GM21367 (cell line): ENCODE data around the gene EPS15.

Experiments
- ATAC-seq: cut with Tn5 transposase; IDR thresholded peaks from one replicate; pipeline ENCODE4 v1.9.1; 2021; ENCODE audit not compliant: unreplicated experiment

The EPS15 gene

DNA sequence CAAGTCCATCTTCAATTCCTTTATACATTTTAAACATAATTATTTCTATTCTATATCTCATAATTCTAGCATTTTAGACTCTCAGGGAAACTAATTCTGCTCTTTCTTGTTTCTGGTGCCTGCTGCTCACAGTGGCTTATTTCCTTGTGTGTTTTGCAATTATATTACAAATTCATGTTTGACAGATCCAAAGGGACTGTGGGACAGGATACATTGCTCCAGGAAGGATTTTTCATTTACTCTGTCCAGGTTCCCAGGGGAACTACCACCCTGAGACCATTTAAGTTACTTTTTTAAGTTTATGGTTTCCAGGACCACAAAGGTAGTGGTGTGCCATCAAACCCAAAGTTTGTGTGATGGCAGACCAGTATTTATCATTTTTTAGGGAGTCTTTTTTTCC is 195.3 kb downstream of the EPS15 start:
- ATAC-seq: no peak

DNA sequence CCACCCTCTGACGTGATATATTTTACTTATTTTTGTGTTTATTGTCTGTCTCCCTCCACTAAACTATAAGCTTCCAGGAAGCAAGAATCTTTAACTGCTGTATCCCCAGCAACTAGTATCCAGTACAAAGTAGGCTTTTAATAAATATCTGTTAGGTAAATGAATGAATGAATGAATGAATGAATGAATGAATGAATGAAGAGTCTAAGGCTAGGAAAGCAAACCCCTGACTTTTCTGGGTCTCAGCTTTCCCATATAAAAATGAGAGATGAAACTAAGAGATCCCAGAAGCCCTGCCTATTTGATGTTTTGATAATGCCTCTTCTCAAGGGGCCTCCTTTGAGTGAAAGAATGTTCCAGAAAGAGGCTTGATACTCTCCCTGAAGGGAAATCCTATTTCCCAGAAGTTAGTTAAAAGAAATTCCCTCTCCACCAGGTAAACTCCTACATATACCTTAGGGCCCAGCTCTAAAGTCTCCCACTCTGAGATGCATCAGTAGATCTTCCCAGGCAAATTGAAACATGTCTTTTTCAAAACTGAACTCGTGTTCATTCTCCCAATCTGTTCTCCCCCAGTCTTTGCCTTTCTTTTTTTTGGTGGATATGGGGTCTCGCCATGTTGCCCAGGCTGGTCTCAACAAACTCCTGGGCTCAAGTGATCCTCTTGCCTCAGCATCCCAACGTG is 196.5 kb downstream of the EPS15 start:
- no peak for ATAC-seq

DNA sequence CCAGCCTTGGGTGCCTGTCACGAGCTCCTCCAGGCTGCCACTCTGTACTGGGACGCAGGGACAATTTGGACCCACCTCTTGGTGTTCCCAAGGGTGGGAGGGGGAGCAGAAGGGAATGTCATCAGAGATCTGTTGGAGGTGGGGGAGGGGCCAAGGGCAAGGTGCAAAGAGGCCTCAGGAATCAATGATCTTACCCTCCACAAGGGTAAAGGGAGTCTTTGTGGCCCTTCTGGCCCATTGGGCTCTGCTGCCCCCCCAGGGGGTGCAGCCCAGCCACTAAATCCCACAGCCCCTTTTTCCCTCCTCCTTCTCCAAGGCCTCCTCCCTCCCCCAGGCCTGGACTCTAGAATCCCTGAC is 197.2 kb downstream of the EPS15 start:
- ATAC-seq: no peak

DNA sequence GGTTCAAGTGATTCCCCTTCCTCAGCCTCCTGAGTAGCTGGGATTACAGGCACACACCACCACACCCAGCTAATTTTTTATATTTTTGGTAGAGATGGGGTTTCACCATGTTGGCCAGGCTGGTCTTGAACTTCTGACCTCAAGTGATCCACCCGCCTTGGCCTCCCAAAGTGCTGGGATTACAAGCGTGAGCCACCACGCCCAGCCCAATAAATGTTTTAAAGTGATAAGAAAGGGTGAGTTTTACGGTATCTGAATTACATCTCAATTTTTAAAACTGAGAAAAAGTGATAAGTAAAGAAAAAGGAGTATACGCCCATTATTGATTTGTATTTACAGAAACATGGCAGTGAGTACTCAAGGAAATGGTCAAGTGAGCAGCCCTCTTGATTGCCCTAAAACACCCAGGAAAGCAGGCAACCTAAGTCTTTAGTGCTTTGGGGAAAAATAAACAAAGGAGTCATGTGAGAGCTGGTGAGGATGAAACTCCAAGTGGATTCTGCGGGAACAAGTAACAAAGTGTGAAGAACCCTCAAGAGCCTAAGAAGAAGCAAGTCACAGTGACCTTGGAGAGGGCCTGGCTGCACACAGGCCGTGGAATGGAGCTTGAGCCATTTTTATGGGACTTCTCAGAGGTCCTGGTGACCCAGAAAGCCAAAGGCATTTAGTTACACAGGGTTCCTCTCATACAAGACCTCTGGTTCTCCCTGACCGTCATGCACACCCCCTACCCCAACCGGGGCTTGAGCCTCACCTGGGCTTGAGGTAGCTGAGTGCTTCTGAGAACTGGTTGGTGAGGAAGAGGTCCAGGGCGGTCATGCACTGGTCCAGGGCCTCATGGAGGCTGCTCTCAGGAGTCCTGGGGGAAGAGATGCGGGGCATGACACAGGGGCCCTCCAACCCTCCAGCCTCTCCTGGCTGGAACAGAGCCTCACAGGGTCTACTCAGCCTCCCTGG is 197.8 kb downstream of the EPS15 start:
- no peak for ATAC-seq

DNA sequence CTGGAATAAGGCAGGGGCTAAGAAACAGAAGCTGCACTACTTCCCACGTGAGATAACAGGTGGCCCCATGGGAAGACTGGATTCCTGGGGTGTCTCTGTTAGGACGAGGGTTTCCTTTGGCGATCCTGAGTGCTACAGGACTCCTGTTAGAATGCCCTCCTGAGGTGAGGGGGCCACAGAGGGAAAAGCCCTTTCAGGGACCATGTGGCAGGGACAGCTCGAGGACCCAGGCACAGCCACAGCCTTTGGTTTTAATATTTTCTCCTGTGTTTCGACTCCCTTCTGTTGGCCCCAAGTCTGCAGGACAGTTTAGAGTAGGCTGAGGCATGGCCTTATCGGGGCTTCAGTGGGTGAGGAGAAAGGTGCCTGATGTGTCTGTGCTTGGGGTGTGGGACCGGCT is 201.3 kb downstream of the EPS15 start:
- no peak for ATAC-seq

DNA sequence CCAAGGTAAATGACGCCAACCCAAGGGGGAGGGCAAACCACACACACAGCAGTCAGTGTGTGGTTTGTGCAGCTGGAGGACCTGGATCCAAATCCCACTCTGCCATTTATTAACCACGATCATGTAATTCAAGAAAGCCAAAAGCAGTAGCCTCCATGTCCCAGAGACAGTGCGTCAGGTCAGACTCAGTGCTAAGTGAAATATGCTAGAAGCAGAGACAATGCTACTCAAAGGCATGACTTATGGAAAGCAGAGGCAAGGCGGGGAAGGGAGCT is 202.3 kb downstream of the EPS15 start:
- no peak for ATAC-seq

- ATAC-seq: no peak
Observed at GRCh38 chr1:51316113-51316845, 202.8 kb downstream of the EPS15 start.

GRCh38 chr1:51314974-51315373 is 204.1 kb downstream of the EPS15 start:
- no peak for ATAC-seq

DNA sequence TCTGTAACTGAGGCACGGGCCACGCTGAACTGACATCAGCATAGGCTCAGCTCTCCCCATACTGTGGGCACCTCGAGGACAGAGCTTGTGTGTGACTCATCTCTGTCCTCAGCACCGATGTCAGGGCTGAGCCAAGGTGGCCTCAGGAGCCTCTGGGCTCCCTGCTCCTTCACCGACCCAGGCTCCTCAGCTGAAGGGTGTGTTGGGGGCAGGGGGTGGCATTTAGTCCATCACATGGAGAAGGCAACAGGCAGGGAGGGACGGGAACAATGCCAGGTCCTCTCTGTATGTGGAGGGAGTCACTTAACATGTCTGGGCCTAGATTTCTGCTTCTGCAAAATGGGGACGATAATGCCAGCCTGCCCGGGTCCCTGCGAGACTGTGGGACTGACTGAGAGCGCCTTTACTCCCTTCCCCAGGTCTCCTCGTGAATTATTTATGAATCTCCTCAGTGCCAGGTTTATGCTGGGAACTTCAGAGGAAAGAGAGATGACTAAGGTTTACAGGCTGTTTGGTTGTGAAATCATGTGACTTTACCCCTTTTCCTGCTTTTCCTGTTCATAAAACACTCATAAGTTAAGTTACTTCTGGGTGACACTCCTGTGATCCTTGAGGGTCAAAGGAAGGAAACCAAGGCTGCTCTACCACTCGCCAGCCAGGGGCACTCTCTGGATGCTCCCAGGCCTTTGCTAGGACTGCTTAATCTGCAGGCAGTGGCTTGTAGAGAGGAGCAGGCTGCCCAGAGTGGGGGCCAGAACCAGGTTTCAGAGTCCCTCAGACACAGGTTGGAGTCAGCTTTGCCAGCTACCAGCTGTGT is 204.9 kb downstream of the EPS15 start:
- ATAC-seq: no peak

- ATAC-seq: no peak
Observed at GRCh38 chr1:51313268-51313852, 205.7 kb downstream of the EPS15 start.

- no peak for ATAC-seq
Observed at GRCh38 chr1:51312718-51313117, 206.3 kb downstream of the EPS15 start.

DNA sequence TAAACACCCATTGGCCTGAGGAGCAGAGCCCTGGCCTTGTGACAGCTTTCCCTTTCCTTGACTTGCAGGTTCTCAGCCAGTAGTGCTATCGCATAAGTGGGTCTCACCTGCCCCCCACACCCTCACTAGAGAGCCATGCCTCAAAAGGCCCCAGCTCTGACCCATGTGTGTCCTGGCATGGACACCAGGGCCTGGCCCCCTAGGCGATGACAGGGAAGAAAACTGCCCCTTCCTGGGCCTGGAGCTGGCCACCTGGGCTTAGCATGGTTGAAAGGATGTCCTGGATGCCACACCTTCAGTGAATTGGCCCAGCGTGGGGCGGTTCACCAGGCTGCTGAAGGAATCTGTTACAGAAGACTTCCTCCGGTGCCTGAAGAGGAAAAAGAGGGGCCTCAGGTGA is 207.2 kb downstream of the EPS15 start:
- ATAC-seq: no peak

DNA sequence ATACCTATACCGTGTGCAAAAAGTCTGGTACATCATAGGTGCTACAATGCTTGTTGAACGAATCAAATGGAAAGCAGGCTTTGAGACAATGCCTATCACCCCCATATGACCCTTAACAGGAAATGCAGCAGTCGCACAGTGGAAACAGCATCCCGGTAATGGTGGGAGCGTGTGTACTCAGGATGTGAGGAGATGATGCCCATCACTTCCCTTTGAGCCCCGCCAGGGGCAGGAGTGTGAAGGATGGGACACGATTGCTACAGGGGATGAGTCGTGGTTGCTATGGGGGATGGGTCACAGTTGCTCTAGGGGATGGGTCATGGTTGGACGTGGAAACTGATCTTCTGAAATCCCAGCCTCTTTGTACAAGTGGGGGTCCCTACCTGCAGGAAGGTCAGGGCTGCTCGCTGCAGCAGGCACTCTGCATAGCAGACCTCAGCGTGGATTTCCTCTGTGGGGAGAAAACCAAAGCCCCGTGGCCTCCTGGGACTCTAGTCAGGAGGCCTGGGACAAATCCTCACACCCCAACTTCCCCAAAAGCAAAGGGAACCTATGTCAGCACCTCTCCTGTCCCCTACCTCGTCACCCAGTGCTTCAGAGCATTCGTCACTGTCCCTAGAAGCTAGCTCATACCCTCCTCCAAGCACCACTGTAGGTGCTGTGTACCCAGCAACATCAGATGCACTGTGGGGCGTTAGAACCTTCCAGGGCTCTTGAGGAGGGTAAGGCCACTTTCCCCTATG is 208.0 kb downstream of the EPS15 start:
- ATAC-seq: no peak

DNA sequence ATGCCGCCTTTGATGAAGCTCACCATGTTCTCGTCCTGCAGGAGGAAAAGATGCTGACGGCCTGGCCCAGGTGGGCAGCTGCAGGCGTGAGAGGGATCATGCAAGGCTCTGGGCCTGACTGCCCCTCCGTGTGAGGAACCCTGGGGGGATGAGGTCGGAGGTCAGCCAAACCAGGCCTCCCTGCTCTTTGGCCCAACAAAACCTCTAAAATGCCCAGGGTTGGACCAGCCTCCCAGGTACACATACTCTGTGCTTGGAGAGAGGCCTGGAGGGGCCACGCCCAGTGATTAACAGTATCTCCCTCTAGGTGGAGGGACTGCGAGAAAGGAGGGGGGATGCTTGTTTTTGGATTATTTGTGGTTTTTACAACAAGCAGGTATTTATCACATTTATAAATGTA is 209.8 kb downstream of the EPS15 start:
- no peak for ATAC-seq

- ATAC-seq: no peak
Observed at GRCh38 chr1:51308636-51309035, 210.4 kb downstream of the EPS15 start.

DNA sequence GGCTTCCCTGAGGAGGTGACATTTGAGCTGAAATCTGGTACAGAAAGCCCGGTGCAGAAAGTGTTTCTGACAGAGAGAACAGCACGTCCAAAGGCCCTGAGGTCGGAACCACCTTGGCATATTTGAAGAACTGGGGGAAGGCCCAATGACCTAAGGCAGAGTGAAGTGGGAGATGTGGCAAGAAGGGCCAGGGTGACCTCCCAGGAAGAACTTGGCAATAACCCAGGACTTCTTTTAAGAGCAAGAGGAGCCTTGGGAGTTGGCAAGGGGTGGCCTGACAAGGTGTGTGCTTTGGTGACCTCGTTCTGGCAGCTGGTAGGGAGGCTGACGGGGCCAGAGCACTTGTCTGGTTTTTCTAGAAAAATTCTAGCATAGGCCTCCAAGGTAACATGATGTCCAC is 212.1 kb downstream of the EPS15 start:
- ATAC-seq: no peak

DNA sequence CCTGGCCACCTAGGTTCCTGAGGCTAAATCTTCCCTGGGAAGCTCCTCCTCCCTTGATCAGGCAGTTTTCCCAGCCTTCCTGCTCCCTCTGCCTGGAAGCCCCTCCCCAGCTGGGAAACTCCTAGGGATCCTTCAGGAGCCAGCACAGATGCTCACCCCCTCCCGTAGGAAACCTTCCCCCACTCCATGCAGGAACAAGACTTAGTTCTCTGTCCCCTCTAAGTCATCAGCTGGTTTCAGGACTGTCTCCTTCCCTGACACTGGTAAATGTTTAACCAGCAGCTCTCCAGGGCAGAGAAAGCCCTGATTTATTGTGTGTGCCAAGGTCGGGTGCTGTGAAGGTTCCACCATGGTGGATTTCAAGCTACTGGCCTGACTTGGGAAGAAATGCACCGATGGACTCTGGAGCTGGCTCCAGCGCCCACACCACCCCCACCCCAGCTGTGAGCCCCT is 213.7 kb downstream of the EPS15 start:
- ATAC-seq: no peak

DNA sequence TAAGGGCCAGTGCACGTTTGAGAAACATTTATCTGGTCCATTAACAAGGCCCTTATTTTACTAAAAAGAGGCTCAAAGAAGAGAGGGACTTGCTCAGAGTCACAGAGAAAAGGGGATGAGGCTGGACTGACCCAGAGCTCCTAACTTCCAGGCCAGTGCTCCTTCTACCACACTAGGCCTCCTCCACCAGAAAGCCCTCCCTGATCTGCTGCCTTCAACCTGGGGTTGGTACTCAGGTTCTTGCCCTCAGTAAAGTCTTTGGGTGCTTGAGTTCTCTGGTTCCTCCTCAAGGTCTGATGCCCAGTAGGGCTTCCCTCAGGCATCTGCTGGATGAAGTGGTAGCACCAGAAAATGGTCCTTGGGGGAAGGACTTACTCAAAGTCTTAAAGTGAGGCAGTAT is 214.7 kb downstream of the EPS15 start:
- ATAC-seq: no peak
